Esophagus squamous epithelium (tissue), 4 donors: Measurements from ENCODE around the gene KRTAP13-3.

Source experiments
- POLR2A ChIP-seq, 4 donors: fragments of 450-650 bp; IDR thresholded peaks; one replicate each; pipeline ENCODE4 v1.6.1; 2017; ENCODE audit warnings: antibody characterized with exemption in 4 of 4, mild to moderate bottlenecking in 4 of 4, moderate library complexity in 3 of 4
- TF ChIP-seq, protein P1 (sequence below), 6 experiments: fragments of 450-650 bp in 4 of 6; fragments of 200-600 bp in 2 of 6; sonication (generic) in 2 of 6; IDR thresholded peaks; one replicate each; pipeline ENCODE4 v1.5.1; 2016 to 2019; ENCODE audit warnings: antibody characterized with exemption in 6 of 6, mild to moderate bottlenecking in 4 of 6, moderate library complexity in 4 of 6

- no peak for TF ChIP-seq POLR2A (IDR thresholded peaks at IDR 0.05)
- TF ChIP-seq, protein P1, sequence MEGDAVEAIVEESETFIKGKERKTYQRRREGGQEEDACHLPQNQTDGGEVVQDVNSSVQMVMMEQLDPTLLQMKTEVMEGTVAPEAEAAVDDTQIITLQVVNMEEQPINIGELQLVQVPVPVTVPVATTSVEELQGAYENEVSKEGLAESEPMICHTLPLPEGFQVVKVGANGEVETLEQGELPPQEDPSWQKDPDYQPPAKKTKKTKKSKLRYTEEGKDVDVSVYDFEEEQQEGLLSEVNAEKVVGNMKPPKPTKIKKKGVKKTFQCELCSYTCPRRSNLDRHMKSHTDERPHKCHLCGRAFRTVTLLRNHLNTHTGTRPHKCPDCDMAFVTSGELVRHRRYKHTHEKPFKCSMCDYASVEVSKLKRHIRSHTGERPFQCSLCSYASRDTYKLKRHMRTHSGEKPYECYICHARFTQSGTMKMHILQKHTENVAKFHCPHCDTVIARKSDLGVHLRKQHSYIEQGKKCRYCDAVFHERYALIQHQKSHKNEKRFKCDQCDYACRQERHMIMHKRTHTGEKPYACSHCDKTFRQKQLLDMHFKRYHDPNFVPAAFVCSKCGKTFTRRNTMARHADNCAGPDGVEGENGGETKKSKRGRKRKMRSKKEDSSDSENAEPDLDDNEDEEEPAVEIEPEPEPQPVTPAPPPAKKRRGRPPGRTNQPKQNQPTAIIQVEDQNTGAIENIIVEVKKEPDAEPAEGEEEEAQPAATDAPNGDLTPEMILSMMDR (IDR thresholded peaks at IDR 0.05) = no peak
Observed at GRCh38 chr21:30425826-30426225, at the start of gene KRTAP13-3.
